ENCODE results near the gene PUS10.
A peak's percentile ranks its signal among the peaks of the same experiment; 100 is the strongest.
"Not testable (repeated sequence)": the region's sequence is repeated elsewhere in the genome, so short reads cannot be mapped to it uniquely, and the experiment has no call there.

The PUS10 gene

GRCh38 chr2:61012303-61012702 lies 5.8 kb downstream of the PUS10 start:
- DNase-seq, result peak; percentile 79 to 85

- DNase-seq, result peak in 1 of 2 donors; percentile 29
Observed at GRCh38 chr2:61011678-61012077, 6.4 kb downstream of the PUS10 start.

GRCh38 chr2:61009355-61009754 lies 8.7 kb downstream of the PUS10 start:
- no peak for DNase-seq

- DNase-seq, result no peak
Observed at GRCh38 chr2:61006486-61007105, 11.5 kb downstream of the PUS10 start.

- no peak for DNase-seq
Observed at GRCh38 chr2:61005736-61006135, 12.3 kb downstream of the PUS10 start.

GRCh38 chr2:60998628-60999545 lies 19.2 kb downstream of the PUS10 start:
- DNase-seq, result peak; percentile 53 to 82

- no peak for DNase-seq
Observed at GRCh38 chr2:60994131-60994530, 23.9 kb downstream of the PUS10 start.

GRCh38 chr2:60992985-60993392 lies 25.1 kb downstream of the PUS10 start:
- peak; percentile 89 to 94 for DNase-seq

GRCh38 chr2:60991644-60992043 lies 26.4 kb downstream of the PUS10 start:
- no peak for DNase-seq

- DNase-seq, result no peak
Observed at GRCh38 chr2:60989259-60989658, 28.8 kb downstream of the PUS10 start.

- DNase-seq, result not testable (repeated sequence)
Observed at GRCh38 chr2:60987656-60988055, 30.4 kb downstream of the PUS10 start.

- no peak for DNase-seq
Observed at GRCh38 chr2:60987041-60987440, 31.0 kb downstream of the PUS10 start.

GRCh38 chr2:60984720-60985119 lies 33.3 kb downstream of the PUS10 start:
- peak; percentile 52 for DNase-seq

GRCh38 chr2:60982066-60982465 lies 36.0 kb downstream of the PUS10 start:
- DNase-seq, result not testable (repeated sequence)

- DNase-seq, result no peak
Observed at GRCh38 chr2:60980071-60980815, 37.8 kb downstream of the PUS10 start.

GRCh38 chr2:60979231-60979630 lies 38.8 kb downstream of the PUS10 start:
- peak in 1 of 2 donors; percentile 12 for DNase-seq

GRCh38 chr2:60977562-60977895 lies 40.5 kb downstream of the PUS10 start:
- no peak for DNase-seq

- DNase-seq, result no peak
Observed at GRCh38 chr2:60976875-60977561, 41.0 kb downstream of the PUS10 start.

- no peak for DNase-seq
Observed at GRCh38 chr2:60976256-60976850, 41.7 kb downstream of the PUS10 start.

- DNase-seq, result no peak
Observed at GRCh38 chr2:60974652-60975051, 43.4 kb downstream of the PUS10 start.

GRCh38 chr2:60973705-60974104 lies 44.4 kb downstream of the PUS10 start:
- no peak for DNase-seq

- no peak for DNase-seq
Observed at GRCh38 chr2:60972889-60973656, 45.0 kb downstream of the PUS10 start.

All from inflammatory macrophage treated with lipopolysaccharide for 1 hour (primary cell).